Mammary epithelial cell (primary cell): ENCODE data around the gene CCDC74A.
"Not testable (repeated sequence)": the region's sequence is repeated elsewhere in the genome, so short reads cannot be mapped to it uniquely, and the experiment has no call there.

ENCODE experiments used
- CTCF ChIP-seq, 2 donors: IDR thresholded peaks in 1 of 2; conservative IDR thresholded peaks in 1 of 2; 2 replicates each; pipeline ENCODE4 v1.5.1; 2011 to 2012; ENCODE audit warnings: inconsistent platforms in 2 of 2, low read length in 2 of 2, mild to moderate bottlenecking in 2 of 2, control low read depth in 1 of 2, low read depth in 1 of 2; ENCODE audit not compliant: insufficient read depth in 1 of 2; ENCODE audit errors: extremely low read depth in 1 of 2
- EZH2 ChIP-seq: IDR thresholded peaks from 2 replicates; pipeline ENCODE4 v1.6.1; 2012; ENCODE audit warnings: low read length, inconsistent platforms, borderline replicate concordance

GRCh38 chr2:131495506-131495905 is 32.2 kb upstream of the CCDC74A start:
- TF ChIP-seq CTCF (conservative IDR thresholded peaks at IDR 0.05 in 1 of 2, IDR thresholded peaks at IDR 0.05 in 1 of 2; ENCODE audit: extremely low read depth in 1 of 2, insufficient read depth in 1 of 2, low read depth in 1 of 2, low read length in 2 of 2); EZH2: not testable (repeated sequence)
